ENCODE data around the gene ACTC1. TPM values are rescaled to one million over a fixed set of nuclear protein-coding genes. Genes with fewer than 3 reads are reported as not detected.

ACTC1 gene
- total and polyA plus RNA-seq, 11 donors, result 1,898 to 17,901 (median 12,542) TPM

DNA sequence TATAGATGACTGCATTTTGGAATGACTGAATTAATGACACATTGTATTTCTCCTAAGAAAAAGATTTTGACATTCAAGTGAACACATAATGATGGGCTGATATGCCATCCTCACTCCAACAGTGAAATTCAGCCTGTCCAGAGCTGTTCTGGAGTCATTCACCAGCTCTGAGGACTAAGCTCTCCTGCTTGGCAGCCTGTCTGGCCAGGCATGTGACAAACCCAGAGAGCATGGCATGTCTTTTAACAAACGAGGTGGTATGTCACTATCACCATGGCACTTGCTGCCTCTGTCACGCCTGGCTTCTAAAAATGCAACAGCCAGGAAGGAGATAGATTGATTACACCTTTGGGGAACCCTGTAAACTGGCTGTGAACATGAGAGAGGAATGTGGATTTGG lies 1.4 kb downstream of the ACTC1 start:
- intact Hi-C loops (cut with DNase I), result loop anchor here in 5 of 10 donors (2.0 to 10.0 kb wide), 5 partner anchors 61 to 79 kb away; no protein-coding TSS in a partner anchor
- H3K27ac ChIP-seq, result peak overlapping the region; percentile 69 to 96 (median 93)
- peak; percentile 3 to 37 (median 28) for ATAC-seq
- peaks cover 0 to 30% (median 8%) of the 10 kb centered on the region in 12 donors for H3K4me1 ChIP-seq
- DNase-seq, result peak in 3 of 5 donors; percentile 26 to 54 (median 43)
- no peaks in the 10 kb centered on the region for H3K9me3 ChIP-seq
- H3K36me3 ChIP-seq, result peaks cover 0 to 42% (median 27%) of the 10 kb centered on the region in 9 donors
- H3K27me3 ChIP-seq, result peaks cover 0 to 40% (median 3%) of the 10 kb centered on the region in 9 donors
- no peak for TF ChIP-seq CTCF (IDR thresholded peaks at IDR 0.05)
- TF ChIP-seq POLR2A (IDR thresholded peaks at IDR 0.05), result peak in 1 of 2 donors; percentile 39
- peak overlapping the region; percentile 43 to 84 (median 61) for H3K4me3 ChIP-seq
- WGBS, 4 donors, result 20 to 35% (median 26%) methylated on average over 2 of the region's 2 CpGs

DNA sequence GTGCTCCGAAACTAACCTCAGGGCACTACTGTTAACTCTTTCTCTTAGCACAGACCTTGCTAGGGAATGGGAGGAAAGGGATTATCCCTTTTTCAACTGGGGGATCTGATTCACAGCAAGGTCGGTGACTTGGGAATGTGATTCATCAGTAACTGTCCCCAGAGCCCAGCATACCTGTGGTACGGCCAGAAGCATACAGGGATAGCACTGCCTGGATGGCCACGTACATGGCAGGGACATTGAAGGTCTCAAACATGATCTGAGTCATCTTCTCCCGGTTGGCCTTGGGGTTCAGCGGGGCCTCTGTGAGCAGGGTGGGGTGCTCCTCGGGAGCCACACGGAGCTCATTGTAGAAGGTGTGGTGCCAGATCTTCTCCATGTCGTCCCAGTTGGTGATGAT lies 2.3 kb downstream of the ACTC1 start:
- intact Hi-C loops (cut with DNase I), result loop anchor here in 4 of 10 donors (5.0 to 10.0 kb wide), 4 partner anchors 62 to 78 kb away; no protein-coding TSS in a partner anchor
- Histone ChIP-seq H3K36me3 (peaks cover 0 to 42% (median 27%) of the 10 kb centered on the region in 9 donors), H3K4me1 (peaks cover 0 to 22% (median 6%) of the 10 kb centered on the region in 12 donors), H3K9me3 (no peaks in the 10 kb centered on the region), H3K4me3 (peak overlapping the region; percentile 27 to 84 (median 61)), H3K27ac (peak overlapping the region; percentile 69 to 96 (median 93)), H3K27me3 (peaks cover 0 to 39% (median 3%) of the 10 kb centered on the region in 9 donors)
- ATAC-seq, result no peak
- 55 to 70% (median 58%) methylated on average over 9 of the region's 9 CpGs for WGBS, 4 donors
- DNase-seq, result no peak
- TF ChIP-seq POLR2A (IDR thresholded peaks at IDR 0.05) (peak in 1 of 2 donors; percentile 32), CTCF (IDR thresholded peaks at IDR 0.05) (no peak)

- no peak for ATAC-seq
- intact Hi-C loops (cut with DNase I), result loop anchor here in 4 of 10 donors (5.0 to 10.0 kb wide), 4 partner anchors 63 to 77 kb away; no protein-coding TSS in a partner anchor
- 35 to 45% (median 43%) methylated on average over 3 of the region's 3 CpGs for WGBS, 4 donors
Observed at GRCh38 chr15:34791701-34792100, 3.6 kb downstream of the ACTC1 start.

More at GRCh38 chr15:34791701-34792100, 3.6 kb downstream of the ACTC1 start:
- H3K36me3 ChIP-seq, result peaks cover 0 to 42% (median 27%) of the 10 kb centered on the region in 9 donors
- H3K9me3 ChIP-seq, result no peaks in the 10 kb centered on the region
- no peak for DNase-seq
- TF ChIP-seq POLR2A (IDR thresholded peaks at IDR 0.05) (no peak), CTCF (IDR thresholded peaks at IDR 0.05) (no peak)
- H3K4me1 ChIP-seq, result peaks cover 0 to 13% (median 0%) of the 10 kb centered on the region in 12 donors
- H3K27ac ChIP-seq, result peak overlapping the region in 11 of 12 donors; percentile 15 to 96 (median 92)
- peak overlapping the region in 11 of 12 donors; percentile 43 to 84 (median 61) for H3K4me3 ChIP-seq
- peaks cover 0 to 37% (median 3%) of the 10 kb centered on the region in 9 donors for H3K27me3 ChIP-seq
